Skin of body (tissue), 2 donors: ENCODE measurements around the gene RAB27A. TPM values are rescaled to one million over a fixed set of nuclear protein-coding genes. Genes with fewer than 3 reads are reported as not detected.
"Not testable (repeated sequence)": the region's sequence is repeated elsewhere in the genome, so short reads cannot be mapped to it uniquely, and the experiment has no call there.

ENCODE experiments used
- DNase-seq: peaks from one replicate; lab custom pipeline; 2025; lab: John Stamatoyannopoulos, UW
- total RNA-seq: library from RNA; depleted of rRNA; stranded (reverse); fragments of >200 nt; gene quantifications from one replicate; pipeline ENCODE4 v1.2.3, GENCODE V29; 2014

The RAB27A gene
- total RNA-seq, 1 donor from 2014 or later, result 14.0 TPM

DNA sequence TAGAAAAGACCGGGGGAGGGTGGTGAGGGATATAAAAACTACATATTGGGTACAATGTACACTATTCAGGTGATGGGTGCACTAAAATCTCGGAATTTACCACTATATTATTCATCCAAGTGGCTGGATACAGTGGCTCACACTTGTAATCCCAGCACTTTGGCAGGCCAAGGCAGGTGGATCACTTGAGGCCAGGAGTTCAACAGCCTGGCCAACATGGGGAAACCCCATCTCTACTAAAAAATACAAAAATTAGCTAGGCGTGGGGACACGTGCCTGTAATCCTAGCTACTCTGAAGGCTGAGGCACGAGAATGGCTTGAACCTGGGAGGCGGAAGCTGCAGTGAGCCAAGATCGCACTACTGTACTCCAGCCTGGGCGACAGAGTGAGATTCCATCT is 37.4 kb downstream of the RAB27A start:
- not testable (repeated sequence) for DNase-seq

DNA sequence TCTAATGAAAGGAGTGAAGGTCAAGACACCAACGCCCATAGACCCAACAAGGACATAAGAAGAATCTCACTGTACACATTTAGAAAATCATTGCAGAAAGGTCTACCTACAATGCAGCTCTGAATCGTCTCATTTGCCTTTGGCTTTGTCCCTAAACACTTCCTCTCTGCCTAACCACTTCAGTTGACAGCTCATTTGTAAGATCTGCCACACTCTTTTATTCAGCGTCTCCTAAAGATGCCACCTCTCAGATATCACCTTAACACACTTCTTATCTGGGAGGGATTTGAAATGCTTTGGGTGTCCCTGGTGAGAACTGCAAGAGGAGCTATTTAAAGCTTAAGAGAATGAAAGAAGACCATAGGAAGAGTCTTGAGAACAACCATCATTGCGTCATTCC is 38.7 kb downstream of the RAB27A start:
- no peak for DNase-seq

DNA sequence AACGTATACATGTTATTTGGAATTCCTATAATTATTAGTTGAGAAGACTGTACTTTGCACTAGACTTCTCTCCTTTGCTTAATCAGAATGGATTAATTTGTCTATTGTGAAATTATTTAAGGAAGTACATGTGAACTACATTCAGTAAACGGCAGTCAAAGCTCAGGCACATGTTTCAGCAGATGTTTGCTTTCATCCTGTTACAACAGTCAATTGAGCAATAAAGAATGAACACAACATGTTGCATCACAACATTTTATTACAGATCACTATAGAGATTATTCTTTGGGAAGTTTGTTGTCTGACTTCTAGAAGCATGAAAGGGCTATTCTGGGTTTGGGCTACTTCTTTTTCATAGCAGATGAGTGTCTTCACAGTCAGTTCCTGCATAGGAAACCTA is 39.2 kb downstream of the RAB27A start:
- peak; percentile 39 for DNase-seq

DNA sequence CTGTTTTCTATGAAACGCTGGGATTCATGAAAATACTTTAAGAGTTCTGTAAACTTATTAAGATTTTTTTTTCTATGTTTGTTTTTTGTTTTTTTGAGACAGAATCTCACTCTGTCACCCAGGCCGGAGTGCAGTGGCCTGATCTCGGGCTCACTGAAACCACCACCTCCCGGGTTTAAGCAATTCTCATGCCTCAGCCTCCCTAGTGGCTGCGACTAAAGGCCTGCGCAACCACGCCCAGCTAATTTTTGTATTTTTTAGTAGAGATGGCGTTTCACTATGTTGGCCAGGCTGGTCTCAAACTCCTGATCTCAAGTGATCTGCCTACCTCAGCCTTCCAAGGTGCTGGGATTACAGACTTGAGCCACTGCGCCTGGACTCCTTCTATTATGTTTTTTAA is 39.7 kb downstream of the RAB27A start:
- not testable (repeated sequence) for DNase-seq

DNA sequence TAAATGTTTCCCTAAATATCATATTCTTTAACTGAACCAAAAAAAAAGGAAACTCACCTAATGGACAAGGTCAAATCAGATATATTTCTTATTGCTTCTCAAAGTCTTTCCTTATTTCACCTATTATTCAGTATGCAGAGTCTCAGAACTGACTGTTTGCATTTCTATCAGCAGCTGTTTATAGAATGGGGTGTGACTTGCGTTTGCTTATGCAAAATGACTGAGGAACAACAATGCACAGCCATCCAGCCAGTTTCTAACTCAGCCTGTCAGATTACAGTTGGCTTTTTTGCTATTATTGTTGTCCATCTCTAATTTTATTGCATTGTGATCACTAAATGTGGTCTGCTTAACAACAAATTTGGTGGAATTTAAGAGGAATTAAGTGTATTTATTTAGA is 40.7 kb downstream of the RAB27A start:
- DNase-seq, result no peak

DNA sequence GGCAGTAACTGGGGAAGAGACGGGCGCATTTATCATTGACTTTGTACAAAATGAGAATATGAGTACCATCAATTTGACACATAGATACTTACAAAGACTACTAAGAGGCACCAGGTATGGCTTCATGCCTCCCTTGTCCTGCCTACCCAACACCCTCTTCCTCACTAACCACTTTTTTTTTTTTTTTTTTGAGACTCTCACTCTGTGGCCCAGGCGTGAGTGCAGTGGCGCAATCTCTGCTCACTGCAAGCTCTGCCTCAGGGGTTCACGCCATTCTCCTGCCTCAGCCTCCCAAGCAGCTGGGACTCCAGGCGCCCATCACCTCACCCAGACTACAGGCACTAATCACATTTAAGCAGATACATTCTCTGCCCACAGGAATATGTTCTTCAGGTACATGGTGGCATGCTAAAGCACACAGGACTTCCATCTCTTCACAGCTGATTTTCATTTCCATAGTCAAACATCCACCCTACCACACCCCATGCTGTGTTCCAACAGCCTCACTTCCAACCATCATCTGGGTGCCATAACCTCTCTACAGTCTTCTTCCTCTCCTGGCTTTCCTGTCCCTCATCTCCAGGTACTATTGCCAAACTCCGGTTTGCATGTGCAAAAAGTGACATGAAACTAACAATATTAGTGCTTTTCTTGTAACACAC is 41.7 kb downstream of the RAB27A start:
- DNase-seq, result no peak

DNA sequence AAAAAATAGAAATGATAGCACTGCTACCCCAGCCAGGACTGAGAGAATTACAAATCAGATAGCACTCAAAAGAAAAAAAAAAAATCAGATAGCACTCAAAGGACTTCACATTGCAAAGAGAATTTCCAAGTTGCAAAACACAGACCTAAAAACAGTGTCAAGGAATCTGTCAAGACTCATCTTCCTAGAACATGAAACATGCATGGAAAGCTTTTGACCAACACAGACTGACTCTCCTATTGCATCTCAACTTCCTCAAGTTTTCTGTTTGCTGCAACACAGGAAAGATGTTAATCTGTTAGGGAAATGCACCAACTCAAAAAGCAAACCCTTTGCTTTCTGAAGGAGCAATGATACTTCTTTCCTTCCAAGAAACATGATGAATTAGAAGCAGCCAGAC is 42.3 kb downstream of the RAB27A start:
- DNase-seq, result no peak

DNA sequence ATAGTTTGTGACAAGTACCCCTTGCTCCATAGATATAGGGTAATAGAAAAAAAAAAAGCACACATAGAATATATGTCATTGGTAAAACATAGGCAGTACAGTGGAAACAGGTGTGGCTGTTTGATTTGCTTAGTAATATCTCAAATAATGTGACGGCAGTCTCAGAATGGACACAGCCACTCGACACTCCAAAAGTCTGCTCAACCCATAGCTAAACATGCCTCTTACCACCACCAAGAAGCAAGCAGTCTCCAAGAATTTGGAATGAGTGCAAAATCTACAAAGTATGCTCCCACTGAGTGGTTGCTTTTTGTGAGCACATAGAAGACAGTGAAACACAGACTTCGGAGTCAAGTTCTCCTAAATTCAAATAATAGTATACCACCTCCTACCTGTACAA is 43.0 kb downstream of the RAB27A start:
- no peak for DNase-seq

DNA sequence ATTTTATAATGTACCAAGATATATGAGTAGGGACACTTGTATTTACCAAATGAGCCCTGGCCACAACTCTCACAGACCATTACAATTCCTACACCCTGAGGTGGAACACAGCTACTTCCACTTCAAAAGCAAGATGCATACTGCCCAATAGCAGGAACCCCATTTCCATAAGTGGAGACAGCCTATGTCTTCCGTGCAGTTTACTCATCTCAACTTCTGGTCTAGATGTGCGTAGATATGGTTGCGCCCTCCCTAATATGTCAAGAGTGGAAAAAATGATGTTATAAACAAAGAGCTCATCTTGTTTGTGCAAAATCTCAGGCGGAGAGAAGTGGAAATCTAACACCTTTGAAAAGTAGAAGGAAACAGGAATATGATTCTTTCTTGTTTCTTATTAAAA is 44.6 kb downstream of the RAB27A start:
- no peak for DNase-seq

DNA sequence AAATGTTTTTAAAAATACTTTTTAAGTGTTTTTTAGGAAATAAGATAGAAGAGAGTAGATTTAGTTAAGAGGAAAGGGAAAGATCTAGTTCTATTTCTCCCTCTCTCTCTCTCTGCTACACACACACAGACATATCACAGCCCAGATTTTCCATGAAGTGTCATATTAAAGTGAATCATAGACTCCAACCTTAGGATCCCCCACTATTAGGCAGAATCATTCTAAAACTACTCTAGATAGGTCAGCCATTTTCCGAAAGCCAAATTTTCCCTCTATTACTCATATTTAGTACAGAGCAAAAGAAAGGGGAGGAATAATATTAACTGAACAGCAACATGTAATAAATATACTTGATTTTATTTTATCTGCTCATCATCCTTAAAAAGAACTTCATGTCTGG is 47.7 kb downstream of the RAB27A start:
- DNase-seq, result no peak

DNA sequence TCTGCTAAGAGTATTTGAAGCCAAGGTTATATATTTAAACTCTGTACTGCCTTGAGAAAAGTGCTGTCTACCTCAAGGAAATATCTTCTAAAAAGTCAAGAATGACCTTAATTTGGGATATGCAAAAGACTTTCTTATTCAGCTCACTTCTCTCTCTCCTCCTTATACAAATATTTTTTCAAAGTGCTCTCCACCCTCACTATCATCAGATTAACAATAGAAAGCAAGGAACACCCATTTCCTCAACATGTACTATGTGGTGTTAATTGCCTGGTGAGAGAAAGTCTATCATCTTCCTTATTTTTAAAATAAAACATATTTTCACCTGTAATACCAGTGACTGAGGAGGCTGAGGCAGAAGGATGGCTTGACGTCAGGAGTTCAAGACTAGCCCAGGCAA is 48.4 kb downstream of the RAB27A start:
- DNase-seq, result no peak

DNA sequence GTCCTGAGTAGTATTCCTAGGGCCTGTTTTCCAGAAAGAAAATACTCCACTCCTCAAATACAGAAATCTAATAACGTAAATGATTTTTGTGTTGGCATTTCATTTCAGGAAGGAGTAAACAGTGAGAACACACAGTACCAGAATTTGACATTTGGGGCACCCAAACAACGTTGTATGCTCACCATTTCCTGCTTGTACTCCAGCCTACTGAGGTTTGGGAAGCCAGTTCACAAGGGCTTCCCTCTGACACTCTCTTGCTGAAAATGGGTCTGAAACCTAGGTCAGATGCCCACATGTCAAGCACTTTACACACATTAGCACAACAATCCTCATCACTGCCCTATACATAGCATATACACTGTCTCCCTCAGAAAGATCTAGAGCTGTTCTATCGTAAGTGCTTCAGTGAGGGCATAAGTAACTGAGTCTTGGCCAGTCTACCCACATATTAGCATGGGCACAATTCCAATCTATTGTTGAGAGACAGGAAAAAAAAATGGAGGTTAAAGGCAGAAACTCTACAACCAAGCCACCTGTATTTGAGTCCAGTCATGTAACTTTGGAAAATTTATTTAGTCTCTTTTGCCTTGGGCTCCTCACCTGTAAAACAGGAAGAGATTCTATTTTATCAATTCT is 49.4 kb downstream of the RAB27A start:
- DNase-seq, result no peak

DNA sequence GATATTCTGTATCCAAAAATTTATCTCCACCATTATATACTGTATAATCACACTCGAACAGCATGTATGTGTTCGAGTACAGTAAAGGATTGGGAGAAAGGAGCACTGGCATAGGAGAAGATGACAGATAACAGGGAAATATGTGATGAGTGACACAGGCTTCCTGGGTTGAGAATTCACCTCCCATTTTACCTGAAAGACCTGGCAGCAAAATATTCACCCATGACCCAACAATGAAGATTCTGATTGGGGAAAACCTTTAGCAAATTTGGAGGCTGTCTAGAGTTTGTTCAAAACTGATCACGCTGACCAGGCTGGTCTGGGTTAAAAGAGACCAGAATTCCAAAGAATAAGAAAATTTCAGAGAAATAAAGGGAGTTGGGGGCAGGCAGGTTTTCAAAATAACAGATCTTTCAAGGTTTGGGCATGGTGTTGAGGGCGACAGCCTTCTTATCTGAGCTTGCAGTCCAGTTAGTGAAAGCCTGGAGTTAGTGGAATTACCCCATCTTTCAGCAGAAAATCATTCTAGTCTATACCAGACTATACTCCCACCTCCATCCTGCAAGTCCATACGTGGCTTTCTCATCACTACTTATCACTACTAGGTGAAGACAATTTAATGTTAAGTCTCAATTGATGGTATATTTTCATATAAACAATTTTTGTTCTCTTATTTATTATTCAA is 50.0 kb downstream of the RAB27A start:
- DNase-seq, result no peak

DNA sequence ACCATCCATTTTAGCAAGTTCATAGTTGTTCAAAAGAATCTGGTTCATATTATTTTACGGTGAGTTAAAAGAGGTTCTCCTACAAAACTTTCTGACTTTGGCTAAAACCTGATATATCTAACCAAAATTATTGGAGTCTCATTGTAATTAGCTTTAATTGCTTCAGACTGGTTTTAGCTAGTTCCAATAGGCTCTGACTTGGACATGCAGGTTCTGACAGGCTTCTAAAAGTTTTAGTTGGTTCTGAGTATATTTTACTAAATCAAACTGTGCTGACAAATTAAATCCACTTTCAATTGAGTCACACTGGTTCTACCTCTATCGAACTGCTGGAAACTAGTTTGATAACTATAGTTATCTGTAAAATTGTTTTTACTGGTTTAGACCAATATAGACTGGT is 50.7 kb downstream of the RAB27A start:
- no peak for DNase-seq

DNA sequence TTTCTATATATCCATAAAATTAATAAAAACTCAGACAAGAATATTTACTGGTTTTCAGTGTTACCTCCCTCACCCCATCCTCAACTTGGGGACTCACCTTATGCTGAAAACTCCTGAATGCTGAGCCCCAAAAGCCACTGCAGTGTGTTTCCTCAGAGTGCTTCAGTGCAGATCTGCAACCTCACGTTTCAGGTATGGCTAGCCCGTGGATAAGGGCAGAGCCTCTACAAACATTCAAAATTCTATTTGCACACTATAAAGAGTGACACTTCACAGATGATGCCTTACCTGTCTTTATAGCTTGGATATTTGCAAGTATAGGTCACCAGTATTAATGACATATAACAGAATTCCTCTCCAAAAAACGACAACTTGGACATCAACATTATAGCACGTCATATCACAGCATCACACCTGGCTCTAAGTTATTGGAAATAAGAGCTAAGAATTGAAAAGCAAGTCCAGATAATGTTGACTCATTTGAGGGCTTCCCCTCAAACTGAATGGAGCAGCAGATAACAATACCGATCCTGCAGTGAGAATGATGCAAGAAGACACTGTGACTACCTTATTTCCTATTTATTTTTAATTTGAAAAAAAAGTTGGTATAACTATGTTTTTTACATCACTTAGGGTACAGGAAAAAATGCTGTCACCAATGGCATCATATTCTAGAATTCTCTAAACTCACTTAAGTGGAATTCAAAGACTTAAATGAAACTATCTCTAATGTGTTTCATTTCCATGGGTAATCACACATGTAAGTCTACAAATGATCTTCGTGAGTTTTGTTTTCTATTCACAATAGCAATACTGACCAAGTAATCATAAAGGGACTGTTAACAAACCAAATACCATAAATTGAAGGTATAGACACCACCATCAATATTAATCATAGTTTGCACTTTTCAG is 52.1 kb downstream of the RAB27A start:
- no peak for DNase-seq

DNA sequence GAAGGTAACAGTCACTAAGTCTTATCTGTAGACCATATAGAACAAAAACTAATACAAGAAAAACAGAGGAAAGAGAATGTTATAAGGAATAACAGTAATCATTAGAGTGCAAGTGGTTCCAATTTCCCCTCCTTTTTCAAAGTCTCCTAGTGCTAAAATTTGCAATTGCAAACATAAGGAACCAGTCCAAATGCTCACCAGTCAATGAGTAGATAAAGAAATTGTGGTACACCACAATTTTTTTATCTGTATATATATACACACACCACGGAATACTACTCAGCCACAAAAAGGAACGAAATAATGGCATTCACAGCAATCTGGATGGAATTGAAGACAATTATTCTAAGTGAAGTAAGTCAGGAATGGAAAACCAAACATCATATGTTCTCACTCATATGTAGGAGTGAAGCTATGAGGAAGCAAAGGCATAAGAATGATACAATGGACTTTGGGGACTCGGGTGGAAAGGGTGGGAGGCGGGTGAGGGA is 54.0 kb downstream of the RAB27A start:
- no peak for DNase-seq

DNA sequence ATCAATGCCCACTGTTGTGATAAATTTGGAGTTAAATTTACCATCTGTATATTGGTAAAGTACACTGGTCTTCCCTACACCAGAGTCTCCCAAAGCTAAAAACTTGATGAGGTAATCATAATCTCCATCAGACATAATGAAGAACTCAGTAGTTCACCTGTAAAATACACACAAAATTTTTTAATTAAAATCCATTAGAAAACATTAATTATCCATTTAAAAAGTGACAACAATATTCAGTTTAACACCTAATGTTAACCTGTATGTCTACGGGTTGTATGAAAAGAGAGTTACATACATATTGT is 54.9 kb downstream of the RAB27A start:
- DNase-seq, result no peak

DNA sequence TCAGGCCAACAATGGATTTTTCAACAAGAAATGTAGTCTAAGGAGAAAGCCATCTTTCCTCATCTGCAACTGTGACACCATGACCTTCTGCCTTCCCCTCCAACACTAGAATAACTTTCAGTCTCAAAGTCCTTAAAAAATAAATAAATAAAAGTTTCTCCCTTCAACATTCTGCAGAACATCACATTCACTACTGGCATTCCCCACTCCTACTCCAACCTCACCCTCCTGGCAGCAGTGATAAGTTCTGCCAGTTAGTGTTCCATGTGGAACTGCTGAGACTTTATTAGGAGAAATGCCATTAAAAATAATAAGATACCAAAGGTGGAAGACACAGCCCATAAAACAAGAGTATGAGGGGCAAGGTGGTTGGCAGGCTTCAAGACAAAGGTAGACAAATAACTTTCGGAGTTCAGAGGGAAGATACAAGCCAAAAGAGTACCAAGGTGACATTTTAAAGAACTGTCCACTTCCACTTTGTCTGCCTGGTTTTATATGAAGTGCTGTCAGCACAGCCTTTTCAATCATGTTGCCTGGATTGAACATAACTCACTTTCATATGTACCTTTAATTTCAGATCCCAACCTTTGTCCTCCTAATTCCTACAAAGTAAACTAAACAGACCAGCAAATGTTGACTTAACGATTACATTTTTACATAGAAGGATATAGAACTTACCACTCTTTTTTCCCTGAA is 55.4 kb downstream of the RAB27A start:
- no peak for DNase-seq

DNA sequence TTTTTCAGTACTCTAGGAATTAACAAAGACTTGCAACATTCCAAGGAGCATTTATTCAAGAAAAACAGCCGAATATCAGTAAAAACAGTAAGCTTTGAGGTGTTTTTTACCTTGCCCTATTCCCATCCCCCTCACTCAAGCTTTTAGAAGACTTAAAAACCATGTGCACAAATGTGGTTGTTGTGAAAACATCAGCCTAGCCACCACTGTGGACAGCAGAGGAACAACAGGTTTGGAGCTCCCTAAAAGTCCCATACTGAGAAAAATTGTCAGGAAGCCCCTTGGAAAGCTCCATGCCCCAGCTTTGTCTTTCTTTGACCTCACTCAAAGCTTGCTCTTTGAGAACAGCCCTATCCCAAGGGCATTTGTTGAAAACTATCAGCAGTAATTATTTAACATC is 58.2 kb downstream of the RAB27A start:
- no peak for DNase-seq

DNA sequence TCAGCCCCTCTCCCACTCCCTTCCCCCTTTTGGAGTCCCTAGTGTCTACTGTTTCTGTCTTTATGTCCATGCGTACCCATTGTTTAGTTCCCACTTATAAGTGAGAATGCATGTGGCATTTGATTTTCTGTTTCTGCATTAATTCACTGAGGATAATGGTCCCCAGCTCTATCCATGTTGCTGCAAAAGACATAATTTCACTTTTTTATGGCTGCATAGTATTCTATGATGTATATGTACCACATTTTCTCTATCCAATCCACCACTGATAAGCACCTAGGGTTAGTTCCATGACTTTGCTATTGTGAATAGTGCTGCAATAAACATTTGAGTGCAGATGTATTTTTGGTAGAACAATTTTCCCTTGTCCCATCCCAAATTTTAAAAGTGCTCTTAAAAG is 58.7 kb downstream of the RAB27A start:
- DNase-seq, result no peak

DNA sequence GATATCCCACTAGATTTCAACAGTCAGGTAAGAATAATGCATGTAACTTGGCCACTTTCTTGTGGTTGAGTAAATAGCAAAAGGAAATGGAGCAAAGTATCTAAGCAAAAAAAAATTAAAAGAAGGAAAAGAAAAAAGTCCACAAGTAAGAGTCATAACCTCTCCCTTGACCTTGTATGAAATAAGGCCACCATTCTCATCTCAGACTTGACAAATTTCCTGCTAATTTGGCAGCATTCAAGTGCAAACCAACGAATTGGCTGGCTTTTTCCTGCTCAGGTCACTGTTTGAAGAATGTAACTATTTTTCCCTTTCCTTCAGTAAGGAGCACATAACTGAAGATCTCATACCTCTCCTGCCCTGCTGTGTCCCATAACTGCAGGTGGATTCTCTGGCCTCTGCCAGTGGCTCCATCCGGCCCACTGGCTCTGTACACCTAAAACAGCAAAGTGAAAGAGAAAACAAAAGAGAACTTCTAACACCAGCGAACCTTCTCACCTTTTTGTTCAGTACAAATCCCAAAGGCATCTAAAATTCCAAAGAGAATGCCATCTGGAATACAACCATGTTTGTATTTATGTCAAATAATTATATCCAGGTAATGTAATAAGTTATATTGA is 59.5 kb downstream of the RAB27A start:
- DNase-seq, result no peak
